Stimulated activated effector memory CD8-positive, alpha-beta T cell treated with anti-CD3 and anti-CD28 coated beads, Interleukin-12 subunit alpha, Interleukin-12 subunit beta, amount 100 ng/mL, for 72 hours (primary cell): ENCODE results near the gene HIPK2.
A peak's percentile ranks its signal among the peaks of the same experiment; 100 is the strongest.

Source experiments
- ATAC-seq: fragments of 150-1000 bp; cut with Tn5 transposase; 2 replicates; pipeline ENCODE4 v1.10.0; 2021
- DNase-seq, 2 donors: peaks; one replicate each; pipeline ENCODE4 v3.0.0; 2021 to 2022; ENCODE audit warnings: low spot score in 2 of 2
- H3K27ac Mint-ChIP-seq: one replicate; pipeline ENCODE4 v1.8.0; 2022; ENCODE audit warnings: mild to moderate bottlenecking, mixed read lengths
- H3K36me3 Mint-ChIP-seq: one replicate; pipeline ENCODE4 v1.8.0; 2022; ENCODE audit warnings: mild to moderate bottlenecking, mixed read lengths
- H3K4me1 Mint-ChIP-seq: one replicate; pipeline ENCODE4 v1.8.0; 2022; ENCODE audit warnings: mixed read lengths
- H3K4me3 Mint-ChIP-seq: one replicate; pipeline ENCODE4 v1.8.0; 2022; ENCODE audit warnings: mild to moderate bottlenecking, mixed read lengths
- H3K9me3 Mint-ChIP-seq: one replicate; pipeline ENCODE4 v1.8.0; 2022; ENCODE audit warnings: mixed read lengths

The HIPK2 gene

GRCh38 chr7:139660317-139661042 is 117.3 kb downstream of the HIPK2 start:
- ATAC-seq: no peak
- Mint-ChIP-seq H3K27ac (no peak overlapping the region), H3K9me3 (no peaks in the 10 kb centered on the region), H3K36me3 (peaks cover 23% of the 10 kb centered on the region), H3K4me3 (no peak overlapping the region), H3K4me1 (peaks cover 52% of the 10 kb centered on the region)
- DNase-seq: no peak

- H3K9me3 Mint-ChIP-seq: no peaks in the 10 kb centered on the region
- no peak overlapping the region for H3K27ac Mint-ChIP-seq
- ATAC-seq (no peak), DNase-seq (no peak)
- no peak overlapping the region for H3K4me3 Mint-ChIP-seq
- peaks cover 51% of the 10 kb centered on the region for H3K4me1 Mint-ChIP-seq
- H3K36me3 Mint-ChIP-seq: peaks cover 18% of the 10 kb centered on the region
These were observed 117.9 kb downstream of the HIPK2 start for GRCh38 chr7:139659922-139660316.

GRCh38 chr7:139658908-139659675 is 118.7 kb downstream of the HIPK2 start:
- no peaks in the 10 kb centered on the region for H3K9me3 Mint-ChIP-seq
- H3K36me3 Mint-ChIP-seq: peaks cover 10% of the 10 kb centered on the region
- DNase-seq (no peak), ATAC-seq (no peak)
- peak overlapping the region; percentile 24 for H3K27ac Mint-ChIP-seq
- H3K4me3 Mint-ChIP-seq: no peak overlapping the region
- H3K4me1 Mint-ChIP-seq: peaks cover 44% of the 10 kb centered on the region

DNA sequence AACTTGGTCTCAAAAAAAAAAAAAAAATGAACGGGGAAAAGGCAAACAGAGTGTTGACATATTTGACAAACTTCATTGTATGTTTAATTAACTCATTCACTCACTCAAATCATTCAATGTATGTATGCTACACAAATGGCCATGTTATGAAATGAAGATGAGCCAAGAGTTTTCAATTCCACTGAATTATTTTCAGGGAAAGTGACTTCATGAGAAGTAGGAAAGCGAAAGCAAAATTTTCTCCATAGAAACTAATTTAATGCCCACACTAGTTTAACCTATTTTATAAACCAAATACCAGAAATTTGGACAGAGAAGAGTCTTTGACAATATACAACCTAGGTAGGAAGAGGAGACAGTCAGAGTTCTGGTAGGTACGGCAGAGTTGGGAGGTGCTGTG is 119.5 kb downstream of the HIPK2 start:
- peak overlapping the region; percentile 24 for H3K27ac Mint-ChIP-seq
- no peak overlapping the region for H3K4me3 Mint-ChIP-seq
- no peak for ATAC-seq

DNA sequence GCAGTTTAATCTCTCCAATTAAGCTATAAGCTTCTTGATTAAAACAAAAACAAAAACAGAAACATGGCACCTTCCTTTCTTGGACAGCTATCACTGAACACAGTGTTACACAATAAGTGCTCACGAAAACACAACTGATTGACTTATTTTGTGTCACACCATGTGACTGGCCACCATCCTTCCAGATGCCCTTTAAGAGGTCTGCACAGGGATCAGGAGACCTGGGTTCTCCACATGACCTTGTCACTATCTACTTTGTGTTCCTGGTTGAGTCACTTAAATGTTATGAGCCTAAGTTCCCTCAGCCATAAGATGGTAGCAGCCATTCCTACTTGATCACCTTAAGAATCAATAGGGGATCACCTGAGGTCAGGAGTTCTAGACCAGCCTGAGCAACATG is 120.1 kb downstream of the HIPK2 start:
- no peaks in the 10 kb centered on the region for H3K9me3 Mint-ChIP-seq
- H3K27ac Mint-ChIP-seq: peak overlapping the region; percentile 24
- peaks cover 32% of the 10 kb centered on the region for H3K4me1 Mint-ChIP-seq
- ATAC-seq (no peak), DNase-seq (no peak)
- H3K36me3 Mint-ChIP-seq: peaks cover 4% of the 10 kb centered on the region
- no peak overlapping the region for H3K4me3 Mint-ChIP-seq

More for the DNA sequence above, 119.5 kb downstream of the HIPK2 start:
- Mint-ChIP-seq H3K4me1 (peaks cover 38% of the 10 kb centered on the region), H3K36me3 (peaks cover 7% of the 10 kb centered on the region), H3K9me3 (no peaks in the 10 kb centered on the region)
- DNase-seq: no peak

DNA sequence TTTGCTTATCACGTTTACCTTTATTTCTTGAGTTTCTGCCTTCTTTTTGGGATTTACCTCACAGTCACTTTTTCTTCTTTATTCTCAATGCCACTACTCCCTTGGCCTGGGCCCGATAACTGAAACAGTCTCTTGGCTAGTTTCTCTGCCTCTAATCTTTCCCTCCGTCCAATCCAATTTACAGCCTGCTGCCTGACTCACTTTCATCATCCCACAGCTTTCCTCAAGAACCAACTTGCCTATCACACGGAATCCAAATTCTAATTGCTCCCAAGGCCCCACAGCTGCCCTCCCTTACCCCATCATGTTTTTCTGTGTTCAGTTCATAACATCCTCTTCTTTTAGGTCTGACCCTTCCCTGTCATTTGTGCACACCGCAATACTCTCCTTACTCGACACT is 121.4 kb downstream of the HIPK2 start:
- H3K36me3 Mint-ChIP-seq: peaks cover 8% of the 10 kb centered on the region
- H3K4me3 Mint-ChIP-seq: no peak overlapping the region
- peak overlapping the region; percentile 26 for H3K27ac Mint-ChIP-seq
- no peaks in the 10 kb centered on the region for H3K9me3 Mint-ChIP-seq
- H3K4me1 Mint-ChIP-seq: peaks cover 24% of the 10 kb centered on the region
- DNase-seq: no peak
- no peak for ATAC-seq

DNA sequence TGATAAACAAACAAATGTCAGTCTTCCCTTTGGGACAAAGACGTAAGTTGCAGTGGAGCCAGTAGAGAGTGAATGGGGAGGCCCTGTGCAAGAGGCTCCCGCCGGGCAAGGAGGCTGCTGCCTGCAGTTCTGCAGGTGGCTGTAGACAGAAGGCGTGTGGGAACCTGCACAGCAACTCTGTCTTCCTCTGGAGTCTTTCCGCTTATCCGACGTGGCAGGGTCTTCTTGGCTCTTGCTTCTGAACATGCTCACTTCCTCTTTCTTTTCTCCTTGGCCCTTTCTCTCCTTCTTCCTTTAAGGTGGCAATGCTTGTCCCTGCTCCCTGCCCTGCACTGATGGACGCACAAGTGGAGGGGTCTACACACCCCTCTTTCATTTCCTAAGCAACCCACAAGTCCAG is 122.5 kb downstream of the HIPK2 start:
- no peak overlapping the region for H3K27ac Mint-ChIP-seq
- H3K4me3 Mint-ChIP-seq: no peak overlapping the region
- DNase-seq: no peak
- peaks cover 25% of the 10 kb centered on the region for H3K4me1 Mint-ChIP-seq
- no peak for ATAC-seq
- peaks cover 8% of the 10 kb centered on the region for H3K36me3 Mint-ChIP-seq
- no peaks in the 10 kb centered on the region for H3K9me3 Mint-ChIP-seq

DNA sequence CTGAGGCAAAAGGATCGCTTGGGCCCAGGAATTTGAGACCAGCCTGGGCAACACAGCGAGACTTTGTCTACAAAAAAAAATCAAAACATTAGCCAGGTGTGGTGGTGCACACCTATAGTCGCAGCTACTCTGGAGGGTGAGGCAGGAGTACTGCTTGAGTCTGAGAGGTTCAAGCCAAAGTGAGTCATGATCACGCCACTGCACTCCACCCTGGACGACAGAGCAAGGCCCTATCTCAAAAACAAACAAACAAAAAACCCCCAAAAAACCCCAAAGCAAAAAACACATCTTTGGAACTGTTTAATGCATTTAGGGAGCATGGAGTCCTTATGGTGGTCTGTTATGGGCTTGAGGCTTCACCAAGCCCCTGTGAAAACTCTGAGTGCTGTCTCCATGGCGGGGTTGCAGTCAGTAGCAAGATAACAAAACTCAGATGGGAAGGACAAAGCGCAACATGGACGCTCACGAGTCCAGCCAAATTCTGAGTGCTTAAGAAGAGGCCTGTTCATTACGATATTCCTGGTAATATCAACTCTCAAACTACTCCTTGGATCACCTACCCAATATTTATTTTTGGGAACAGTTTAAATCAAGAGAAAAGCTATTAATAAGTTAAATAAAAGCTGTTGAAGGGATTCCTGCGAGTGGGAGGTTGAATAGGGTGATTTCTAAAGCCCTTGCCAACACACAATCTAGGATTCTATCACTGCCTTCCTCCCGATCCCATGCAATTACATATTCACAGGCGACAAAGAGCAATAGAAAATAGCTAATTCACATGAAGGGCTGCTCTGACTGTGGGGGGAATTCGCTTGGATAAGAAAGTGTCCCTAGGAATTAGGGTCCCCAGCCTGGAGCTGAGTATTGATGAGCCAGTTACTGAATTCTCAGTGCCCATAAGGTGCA is 123.3 kb downstream of the HIPK2 start:
- H3K27ac Mint-ChIP-seq: no peak overlapping the region
- no peak overlapping the region for H3K4me3 Mint-ChIP-seq
- no peak for ATAC-seq
- H3K36me3 Mint-ChIP-seq: peaks cover 8% of the 10 kb centered on the region
- H3K4me1 Mint-ChIP-seq: peaks cover 27% of the 10 kb centered on the region
- no peaks in the 10 kb centered on the region for H3K9me3 Mint-ChIP-seq
- DNase-seq: no peak

GRCh38 chr7:139651914-139652313 is 125.9 kb downstream of the HIPK2 start:
- DNase-seq: no peak
- H3K4me1 Mint-ChIP-seq: peaks cover 52% of the 10 kb centered on the region
- no peak overlapping the region for H3K4me3 Mint-ChIP-seq
- no peak for ATAC-seq
- peaks cover 16% of the 10 kb centered on the region for H3K36me3 Mint-ChIP-seq
- H3K27ac Mint-ChIP-seq: no peak overlapping the region
- no peaks in the 10 kb centered on the region for H3K9me3 Mint-ChIP-seq

DNA sequence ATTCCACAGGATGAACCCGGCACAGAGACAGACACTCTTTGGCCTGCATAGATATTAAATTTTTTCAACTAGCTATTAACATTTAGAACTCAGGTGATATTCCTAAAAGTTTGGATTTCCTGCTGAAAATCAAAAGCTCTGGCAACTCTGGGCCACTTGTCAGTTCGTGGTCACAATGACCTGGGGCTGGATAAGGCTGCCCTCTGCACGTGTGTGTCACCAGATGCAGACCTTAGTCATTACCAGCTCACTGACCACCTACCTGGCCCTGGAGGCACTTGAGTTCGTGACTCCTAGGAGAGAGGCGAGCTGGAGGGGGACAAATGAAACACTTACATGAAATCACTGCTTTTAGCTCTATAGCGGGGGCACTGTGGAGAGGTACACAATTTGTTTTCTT is 126.5 kb downstream of the HIPK2 start:
- Mint-ChIP-seq H3K4me1 (peaks cover 52% of the 10 kb centered on the region), H3K27ac (peak overlapping the region; percentile 41), H3K36me3 (peaks cover 19% of the 10 kb centered on the region), H3K4me3 (no peak overlapping the region), H3K9me3 (no peaks in the 10 kb centered on the region)
- no peak for DNase-seq
- no peak for ATAC-seq

DNA sequence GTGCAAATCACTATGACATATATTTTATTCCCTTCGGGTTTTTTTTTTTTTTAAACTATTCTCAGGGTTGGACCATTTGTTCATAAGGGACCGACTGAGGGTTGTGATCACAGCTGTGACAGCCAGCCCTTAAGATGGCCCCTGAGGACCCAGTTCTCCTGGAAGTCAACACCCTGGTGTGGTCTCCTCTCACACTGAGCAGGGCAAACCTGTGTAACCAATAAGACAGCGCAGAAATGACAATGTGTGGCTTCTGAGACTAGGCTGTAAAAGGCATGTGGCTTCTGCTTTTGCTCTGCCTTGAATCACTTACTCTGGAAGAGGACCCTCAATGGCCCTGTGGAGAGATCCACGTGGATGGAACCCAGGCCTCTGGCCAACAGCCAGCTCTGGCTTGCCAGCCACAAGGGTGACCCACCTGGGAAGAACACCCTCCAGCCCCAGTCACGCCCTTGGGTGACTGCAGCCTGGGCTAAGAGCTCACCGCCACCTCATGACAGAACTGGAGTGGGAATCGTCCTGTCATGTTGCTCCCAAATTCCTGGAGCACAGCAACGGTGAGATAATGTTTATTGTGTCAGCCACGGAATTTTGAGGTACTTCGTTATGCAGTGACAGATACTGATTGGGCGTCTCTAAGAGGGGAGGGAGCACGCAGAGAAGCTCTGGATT is 127.2 kb downstream of the HIPK2 start:
- ATAC-seq (peak; percentile 52), DNase-seq (no peak)
- H3K27ac Mint-ChIP-seq: no peak overlapping the region
- no peak overlapping the region for H3K4me3 Mint-ChIP-seq
- H3K4me1 Mint-ChIP-seq: peaks cover 51% of the 10 kb centered on the region
- H3K36me3 Mint-ChIP-seq: peaks cover 19% of the 10 kb centered on the region
- H3K9me3 Mint-ChIP-seq: no peaks in the 10 kb centered on the region

DNA sequence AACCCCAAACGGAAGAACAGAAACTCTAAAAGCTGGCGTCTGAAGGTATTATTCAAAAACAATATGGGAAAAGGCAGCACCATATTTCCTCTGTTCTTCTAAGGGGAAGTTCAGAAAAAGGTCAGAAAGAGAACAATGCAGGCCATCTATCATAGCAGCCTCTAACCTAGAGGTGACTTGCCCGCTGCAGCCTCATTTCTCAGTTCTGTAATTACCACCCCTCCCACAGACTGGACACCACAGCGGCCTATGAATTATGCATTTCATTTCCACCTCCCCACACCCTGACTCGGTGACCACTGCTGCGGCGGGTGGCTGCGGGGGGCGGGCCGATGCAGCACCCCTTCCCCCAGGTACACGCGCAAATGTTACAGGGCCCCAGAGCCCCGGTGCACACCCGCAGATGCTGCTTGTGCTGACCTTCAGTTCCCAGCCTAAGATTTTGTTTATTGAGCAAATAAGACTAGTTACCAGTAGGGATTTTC is 128.8 kb downstream of the HIPK2 start:
- peak; percentile 12 to 73 for DNase-seq
- peak overlapping the region; percentile 77 for H3K27ac Mint-ChIP-seq
- H3K36me3 Mint-ChIP-seq: peaks cover 28% of the 10 kb centered on the region

DNA sequence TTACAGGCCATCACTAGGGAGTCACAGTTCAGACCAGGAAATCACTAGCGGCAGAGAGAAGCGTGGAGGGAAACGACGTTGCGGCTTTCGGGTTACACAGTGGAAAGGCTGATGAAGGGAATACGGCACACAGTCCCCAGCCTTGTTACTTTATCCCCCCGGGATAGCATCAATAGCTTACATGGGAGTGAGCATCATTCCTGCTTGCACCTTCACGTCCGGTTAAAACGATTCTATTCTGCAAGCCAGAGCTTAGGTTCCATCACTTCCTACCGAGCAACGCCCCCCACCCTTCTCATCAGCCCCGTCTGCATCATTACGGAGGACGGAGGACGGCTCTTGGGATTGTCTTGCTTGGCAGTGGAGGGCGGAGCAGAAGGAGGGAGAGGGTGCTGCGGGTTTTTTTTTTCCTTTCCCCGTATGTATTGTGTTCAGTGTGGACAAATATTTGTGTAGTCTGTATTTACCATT is 129.4 kb downstream of the HIPK2 start:
- Mint-ChIP-seq H3K9me3 (no peaks in the 10 kb centered on the region), H3K4me3 (peak overlapping the region; percentile 45), H3K27ac (peak overlapping the region; percentile 77), H3K36me3 (peaks cover 32% of the 10 kb centered on the region), H3K4me1 (peaks cover 56% of the 10 kb centered on the region)
- DNase-seq (no peak), ATAC-seq (no peak)

More for the DNA sequence above, 128.8 kb downstream of the HIPK2 start:
- no peaks in the 10 kb centered on the region for H3K9me3 Mint-ChIP-seq
- H3K4me1 Mint-ChIP-seq: peaks cover 56% of the 10 kb centered on the region
- H3K4me3 Mint-ChIP-seq: peak overlapping the region; percentile 45
- peak; percentile 82 for ATAC-seq

DNA sequence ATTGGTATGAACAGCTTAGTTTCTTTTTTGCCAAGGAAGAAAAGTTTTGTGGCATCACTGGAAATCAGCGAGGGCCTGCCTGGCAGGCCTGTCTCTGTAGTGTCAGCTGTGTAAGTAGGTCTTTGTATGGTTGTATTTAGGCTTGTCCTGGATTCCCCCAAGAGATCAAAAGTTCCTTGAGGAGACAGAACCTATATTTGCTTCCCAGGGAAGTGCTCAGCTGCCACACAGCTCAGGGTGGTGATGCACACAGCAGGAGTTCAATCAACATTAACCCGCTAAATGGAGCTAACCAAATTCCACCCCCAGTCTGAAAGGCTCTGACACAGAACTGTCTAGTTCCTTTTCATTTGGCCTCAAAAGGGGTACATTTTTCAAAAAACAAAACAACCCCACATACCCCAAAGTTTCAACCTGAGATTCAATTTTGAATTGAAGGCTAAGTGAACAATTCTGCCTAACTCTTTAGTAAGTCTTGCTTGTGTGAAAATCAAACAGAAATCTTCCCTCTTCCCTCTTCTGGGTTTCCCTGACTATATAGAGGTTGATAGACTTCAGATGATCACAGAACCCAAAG is 129.9 kb downstream of the HIPK2 start:
- peaks cover 56% of the 10 kb centered on the region for H3K4me1 Mint-ChIP-seq
- peak overlapping the region; percentile 45 for H3K4me3 Mint-ChIP-seq
- no peaks in the 10 kb centered on the region for H3K9me3 Mint-ChIP-seq
- ATAC-seq (peak; percentile 41), DNase-seq (no peak)
- peak overlapping the region; percentile 77 for H3K27ac Mint-ChIP-seq
- peaks cover 31% of the 10 kb centered on the region for H3K36me3 Mint-ChIP-seq
